GM19099 (cell line): ENCODE data around the gene SNX9.

ENCODE experiments used
- POLR2A ChIP-seq: IDR thresholded peaks from 3 replicates; pipeline ENCODE4 v1.6.1; 2011; ENCODE audit warnings: low read depth; ENCODE audit not compliant: insufficient read length; ENCODE audit errors: extremely low read depth

The SNX9 gene

DNA sequence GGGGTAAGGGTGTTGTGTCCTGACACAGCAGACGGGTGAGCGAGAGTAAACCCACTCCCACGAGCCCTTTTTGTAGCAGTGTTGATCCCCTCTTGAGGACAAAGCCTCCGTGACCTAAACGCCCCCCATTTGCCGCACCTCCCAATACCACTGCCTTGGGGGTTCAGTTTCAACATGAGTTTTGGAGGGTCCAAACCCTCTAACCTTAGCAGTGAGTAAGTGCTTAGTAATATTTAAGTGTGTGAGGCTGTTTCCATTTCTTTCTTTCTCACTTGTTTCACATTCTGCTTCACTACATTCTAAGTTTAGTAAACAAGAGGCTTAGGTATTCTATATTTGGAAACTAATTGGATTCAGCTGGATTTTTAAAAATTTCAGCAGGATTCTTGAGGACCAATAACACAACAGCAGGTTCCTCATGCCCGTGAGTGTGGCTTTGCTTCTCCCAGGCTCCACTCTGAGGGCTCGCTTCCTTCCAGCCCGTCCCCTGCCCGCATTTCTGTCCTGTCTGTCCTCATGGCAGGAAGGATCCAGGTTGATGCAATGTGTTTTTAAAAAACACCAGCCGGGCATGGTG is 41.2 kb downstream of the SNX9 start:
- TF ChIP-seq POLR2A: no peak

DNA sequence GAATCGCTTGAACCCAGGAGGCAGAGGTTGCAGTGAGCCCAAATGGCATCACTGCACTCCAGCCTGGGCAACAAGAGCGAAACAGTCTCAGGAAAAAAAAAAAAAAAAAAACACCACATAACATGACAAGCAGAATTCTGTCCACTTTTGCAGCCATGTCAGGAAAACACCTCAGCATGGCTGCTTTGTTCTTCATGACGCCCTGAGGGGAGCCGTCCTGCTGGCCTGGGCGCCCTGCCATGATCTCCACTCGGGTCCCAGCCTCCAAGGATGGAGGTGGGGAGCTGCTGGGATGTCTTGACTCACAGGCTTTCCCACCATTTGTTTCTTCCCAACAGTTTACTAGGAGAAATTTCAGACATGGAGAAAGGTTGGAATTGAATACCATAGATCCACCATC is 42.2 kb downstream of the SNX9 start:
- no peak for TF ChIP-seq POLR2A

DNA sequence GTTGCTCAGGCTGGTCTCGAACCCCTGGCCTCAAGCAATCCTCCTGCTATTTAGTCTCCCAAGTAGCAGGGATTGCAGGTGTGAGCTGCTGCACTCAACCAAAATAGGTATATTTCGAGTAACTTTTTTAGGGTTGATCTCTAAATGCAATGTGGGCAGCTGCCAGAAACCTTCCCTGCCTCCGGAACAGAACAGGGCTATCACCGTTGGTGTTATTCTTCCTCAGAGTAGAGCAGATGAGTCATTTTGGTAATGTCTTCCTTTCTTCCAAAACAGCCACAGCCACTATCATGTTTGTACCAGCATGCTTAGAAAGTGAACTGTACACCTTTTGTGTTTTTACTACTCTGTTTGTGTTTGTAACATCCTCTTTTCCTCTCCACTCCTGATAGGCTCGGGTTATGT is 44.1 kb downstream of the SNX9 start:
- TF ChIP-seq POLR2A: no peak

GRCh38 chr6:157867981-157868380 is 44.9 kb downstream of the SNX9 start:
- no peak for TF ChIP-seq POLR2A

DNA sequence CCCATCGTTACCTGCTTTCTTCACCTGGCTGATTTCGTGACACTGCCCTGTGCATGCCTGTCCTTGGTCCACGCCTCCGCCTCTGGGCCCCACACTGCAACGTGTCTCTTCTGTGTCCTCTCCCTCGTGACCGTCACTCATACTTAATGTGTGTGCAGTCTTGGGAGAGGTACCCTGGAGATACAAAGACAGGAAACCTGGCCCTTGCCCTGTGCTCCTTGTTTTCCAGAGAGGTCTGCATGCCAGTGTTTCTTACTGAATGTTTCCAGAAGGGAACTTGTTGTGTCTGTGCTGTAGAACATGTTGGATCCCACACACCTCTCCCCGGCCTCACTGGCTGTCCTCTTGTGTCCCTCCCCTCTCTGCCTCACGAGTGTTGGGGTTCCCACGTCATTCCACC is 45.8 kb downstream of the SNX9 start:
- no peak for TF ChIP-seq POLR2A

DNA sequence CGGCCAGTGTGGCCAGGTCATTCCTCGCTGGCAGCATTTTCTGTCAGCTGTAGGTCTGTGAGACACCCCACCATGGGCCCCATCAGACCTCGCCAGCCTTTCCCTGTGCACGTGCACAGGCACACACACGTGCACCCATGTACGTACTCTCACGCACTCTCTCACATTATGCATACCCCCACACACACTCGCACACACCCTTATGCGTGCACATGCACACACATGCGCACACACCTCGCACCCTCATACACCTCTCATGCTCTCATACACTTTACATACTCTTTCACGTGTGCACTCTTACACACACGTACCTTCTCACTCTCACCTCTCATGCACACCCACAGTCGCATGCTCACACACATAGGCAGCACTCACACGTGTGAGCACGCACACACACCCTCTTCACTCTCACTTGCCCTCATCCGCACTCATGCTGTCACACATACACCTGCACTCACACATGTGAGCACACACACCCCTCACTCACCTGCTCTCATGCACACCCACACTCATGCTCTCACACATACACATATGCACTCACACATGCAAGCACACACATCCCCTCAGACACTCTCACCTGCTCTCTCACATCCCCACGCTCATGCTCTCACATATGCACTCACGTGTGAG is 46.7 kb downstream of the SNX9 start:
- TF ChIP-seq POLR2A: no peak

DNA sequence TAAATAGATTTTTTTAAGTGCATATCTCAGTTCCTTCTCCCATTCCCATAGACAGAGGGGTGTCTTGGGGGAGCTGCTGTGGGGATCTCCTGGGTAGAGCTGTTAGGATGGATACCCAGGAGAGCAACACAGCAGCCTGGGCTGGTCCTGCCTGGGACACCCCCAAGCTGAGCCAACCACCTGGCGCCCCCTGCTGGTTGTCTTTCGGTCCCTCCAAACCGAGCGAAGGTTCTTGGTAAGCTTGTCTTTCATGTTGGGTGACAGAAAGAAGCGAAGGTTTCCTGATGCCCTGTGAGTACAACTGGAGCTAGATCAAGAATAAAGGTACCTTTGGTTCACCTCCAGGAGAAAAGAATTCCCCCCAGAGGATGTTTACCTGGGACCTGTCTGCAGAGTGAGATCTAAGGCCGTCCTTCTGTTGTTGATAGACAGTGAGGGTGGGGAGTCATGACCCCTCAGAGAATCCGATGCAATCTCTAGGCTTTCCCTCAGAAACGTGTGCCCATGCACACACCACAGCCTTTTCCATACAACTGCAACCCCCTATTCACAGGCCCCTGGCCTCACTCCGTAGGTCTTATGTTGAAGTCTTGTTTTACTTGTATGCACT is 50.8 kb downstream of the SNX9 start:
- no peak for TF ChIP-seq POLR2A

DNA sequence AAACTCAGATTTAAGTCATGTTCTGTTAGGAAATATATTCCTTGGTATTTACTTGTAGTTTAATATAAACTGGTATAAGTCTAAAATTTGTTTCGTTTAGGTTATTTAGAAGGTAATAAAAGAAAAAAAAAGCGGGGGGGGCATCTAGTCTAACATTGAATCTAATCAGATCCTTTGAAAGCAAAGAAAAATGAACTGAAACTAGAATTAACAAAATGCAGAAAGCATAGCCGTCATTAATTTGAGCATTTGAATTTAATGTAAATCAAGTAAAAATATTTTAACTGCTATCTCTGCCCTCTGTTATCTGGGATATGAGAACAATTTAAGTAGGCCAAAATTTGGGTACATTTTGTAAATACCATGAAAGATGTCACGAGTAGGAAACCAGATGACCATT is 54.1 kb downstream of the SNX9 start:
- no peak for TF ChIP-seq POLR2A

- no peak for TF ChIP-seq POLR2A
Observed at GRCh38 chr6:157877573-157878438, 54.8 kb downstream of the SNX9 start.

DNA sequence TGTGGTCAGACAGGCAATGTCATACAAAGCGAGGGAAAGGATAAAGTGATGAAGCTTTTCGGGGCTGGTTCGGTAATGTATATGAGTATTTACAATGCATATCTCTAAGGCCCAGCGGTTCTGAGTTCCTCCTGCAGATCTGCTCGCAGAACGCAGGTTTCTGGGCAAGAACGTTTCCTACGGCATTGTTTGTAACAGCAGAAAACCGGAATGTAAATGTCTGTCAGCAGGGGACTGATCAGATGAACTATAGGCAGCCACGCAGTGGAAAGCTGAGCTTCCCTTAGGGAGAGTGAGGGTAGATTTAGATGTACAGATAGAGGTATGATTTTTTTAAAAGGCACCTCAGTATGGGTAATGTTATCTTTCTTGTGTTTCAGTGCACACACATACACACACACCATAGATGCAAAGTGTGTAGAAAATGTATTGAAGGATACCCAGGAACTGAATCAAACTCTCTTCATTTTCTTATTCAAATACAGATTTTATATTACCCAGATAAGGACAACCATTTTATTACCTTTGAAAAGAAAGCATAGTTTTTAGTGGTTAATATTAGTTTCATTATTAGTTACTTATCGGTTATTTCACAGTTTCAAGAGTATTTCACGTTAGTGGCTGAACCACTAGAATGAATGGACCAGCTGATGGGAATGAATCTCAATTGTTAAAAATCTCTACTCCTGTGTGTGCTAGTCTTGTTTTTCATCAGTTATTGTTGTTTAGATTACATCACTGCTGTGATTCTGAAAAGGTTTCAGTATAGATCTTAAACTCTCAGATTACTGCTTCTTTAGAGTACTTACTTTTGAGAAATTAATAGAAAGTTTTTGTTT is 56.2 kb downstream of the SNX9 start:
- no peak for TF ChIP-seq POLR2A

GRCh38 chr6:157879873-157880254 is 56.8 kb downstream of the SNX9 start:
- no peak for TF ChIP-seq POLR2A

DNA sequence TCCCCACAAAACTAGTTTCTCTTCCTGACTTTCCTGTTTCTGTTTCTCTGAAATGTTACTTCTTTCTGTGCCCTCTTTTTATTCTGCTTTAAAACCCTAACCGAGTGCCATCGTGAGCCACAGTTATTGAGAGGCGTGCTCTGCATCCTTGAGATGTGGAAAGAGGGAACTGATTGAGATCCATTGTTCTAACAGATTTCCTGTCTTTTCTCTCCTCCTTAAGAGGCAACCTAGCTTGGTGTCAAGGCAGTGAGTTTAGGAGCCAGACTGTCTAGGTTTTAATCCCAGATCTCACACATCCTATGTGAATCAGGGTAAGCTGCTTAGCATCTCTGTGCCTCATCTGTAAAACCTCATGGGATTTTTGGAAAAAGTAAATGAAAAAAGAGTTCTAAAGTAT is 57.5 kb downstream of the SNX9 start:
- TF ChIP-seq POLR2A: no peak

- no peak for TF ChIP-seq POLR2A
Observed at GRCh38 chr6:157881342-157881741, 58.3 kb downstream of the SNX9 start.

- TF ChIP-seq POLR2A: no peak
Observed at GRCh38 chr6:157884756-157885155, 61.7 kb downstream of the SNX9 start.
